CD4-positive, alpha-beta T cell treated with Interferon alpha-2 for 1 hour (primary cell): ENCODE measurements around the gene ROR2.
"Not testable (repeated sequence)": the region's sequence is repeated elsewhere in the genome, so short reads cannot be mapped to it uniquely, and the experiment has no call there.

ENCODE experiments used
- DNase-seq, 2 donors: peaks; one replicate each; pipeline ENCODE4 v3.0.0-alpha.2; 2020 to 2022

Gene ROR2

DNA sequence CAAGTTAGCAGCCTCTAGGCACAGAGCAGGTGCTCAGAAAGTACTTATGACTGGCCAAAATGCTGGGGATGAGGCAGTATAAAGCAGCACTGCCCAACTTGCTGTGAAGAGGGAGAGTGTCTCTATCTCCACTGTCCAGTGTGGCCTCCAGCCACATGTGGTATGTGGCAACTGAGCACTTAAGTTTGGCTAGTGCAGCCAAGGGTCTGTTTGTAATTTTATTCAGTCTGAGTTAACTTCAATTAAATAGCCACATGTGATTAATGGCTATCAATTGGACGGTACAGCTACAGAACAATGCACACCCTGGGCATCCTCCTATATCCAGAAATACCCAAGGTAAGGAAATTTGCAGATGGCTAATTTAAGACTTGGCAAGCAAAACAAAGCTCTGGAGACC, 26.9 kb downstream of the ROR2 start:
- DNase-seq = no peak

GRCh38 chr9:91921371-91921770, 28.7 kb downstream of the ROR2 start:
- DNase-seq = no peak

- no peak for DNase-seq
Observed at GRCh38 chr9:91920630-91921350, 29.2 kb downstream of the ROR2 start.

DNA sequence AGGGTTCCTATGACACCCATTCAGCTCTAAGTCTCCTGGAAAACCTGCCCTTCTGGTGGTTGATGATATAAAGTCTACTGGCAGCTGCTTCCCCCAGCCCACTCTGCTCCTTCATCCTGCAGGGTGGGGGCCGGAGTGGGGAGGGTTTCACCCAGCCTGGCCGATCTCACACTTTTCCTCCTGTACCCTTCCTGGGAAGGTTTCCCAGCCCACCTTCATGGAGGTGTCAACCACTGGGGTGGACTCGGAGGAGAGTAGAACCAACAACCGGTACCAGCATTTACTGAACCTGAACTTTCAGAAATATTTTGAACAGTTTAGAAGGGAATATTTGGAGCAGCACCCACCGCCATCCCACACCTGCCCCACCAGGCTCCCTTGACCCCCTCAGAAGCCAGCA, 30.4 kb downstream of the ROR2 start:
- DNase-seq = no peak

GRCh38 chr9:91917436-91917835, 32.6 kb downstream of the ROR2 start:
- no peak for DNase-seq

GRCh38 chr9:91915524-91916263, 34.3 kb downstream of the ROR2 start:
- DNase-seq = no peak

- no peak for DNase-seq
Observed at GRCh38 chr9:91914937-91915336, 35.1 kb downstream of the ROR2 start.

DNA sequence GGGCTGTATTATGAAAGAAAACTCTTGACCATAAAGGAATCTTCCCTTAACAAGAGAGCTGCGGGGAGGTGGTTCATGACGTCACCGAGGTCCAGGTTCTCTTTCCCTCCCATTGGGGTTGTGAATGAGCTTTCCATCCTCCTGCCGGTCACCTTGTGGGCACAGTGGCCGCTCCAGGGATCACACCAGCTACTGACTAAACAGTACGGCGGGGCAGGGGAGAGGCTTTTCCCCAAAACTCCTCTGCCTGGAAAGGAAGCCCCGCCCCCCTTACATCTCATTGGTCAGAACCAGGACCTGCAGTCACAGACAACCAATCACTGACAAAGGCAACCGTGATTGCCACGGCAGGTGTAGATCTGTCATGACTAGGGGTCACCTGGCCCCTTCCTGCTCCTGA, 35.6 kb downstream of the ROR2 start:
- no peak for DNase-seq

DNA sequence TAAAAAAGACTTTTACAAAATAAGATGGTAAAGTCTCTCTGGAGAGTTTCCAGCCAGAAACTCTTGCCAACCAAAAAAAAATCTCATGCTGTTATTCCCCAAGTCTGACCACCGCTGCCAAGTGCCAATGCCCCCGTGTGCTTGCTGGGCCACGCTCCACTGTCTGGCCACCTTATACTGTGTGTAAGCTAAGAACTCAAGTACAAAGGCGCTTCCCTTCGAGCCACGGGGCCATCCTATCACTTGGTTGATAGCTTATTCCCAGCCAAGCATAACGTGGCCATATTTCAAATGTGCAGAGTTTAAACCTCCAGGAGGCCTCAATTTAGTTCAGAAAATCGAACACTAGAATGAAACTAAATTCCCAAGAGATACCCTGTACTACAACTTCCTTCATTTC, 36.0 kb downstream of the ROR2 start:
- DNase-seq = no peak

GRCh38 chr9:91913096-91913495, 36.9 kb downstream of the ROR2 start:
- DNase-seq = no peak

GRCh38 chr9:91911657-91912056, 38.4 kb downstream of the ROR2 start:
- DNase-seq = no peak

DNA sequence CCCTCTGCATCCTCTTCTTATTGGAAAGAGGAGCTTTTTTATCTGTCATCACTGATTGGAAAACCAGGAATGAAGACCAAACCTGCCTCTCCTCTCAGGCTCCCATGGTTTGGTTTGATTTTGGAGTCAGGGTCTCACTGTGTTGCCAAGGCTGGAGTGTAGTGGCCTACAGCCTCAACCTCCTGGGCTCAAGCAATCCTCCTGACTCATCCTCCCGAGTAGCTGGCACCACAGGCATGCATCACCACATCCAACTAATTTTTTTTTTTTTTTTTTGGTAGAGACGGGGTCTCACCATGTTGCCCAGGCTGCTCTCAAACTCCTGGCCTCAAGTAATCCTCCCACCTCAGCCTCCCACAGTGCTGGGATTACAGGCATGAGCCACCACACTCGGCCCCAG, 40.8 kb downstream of the ROR2 start:
- not testable (repeated sequence) for DNase-seq

- DNase-seq = no peak
Observed at GRCh38 chr9:91908746-91909145, 41.3 kb downstream of the ROR2 start.

DNA sequence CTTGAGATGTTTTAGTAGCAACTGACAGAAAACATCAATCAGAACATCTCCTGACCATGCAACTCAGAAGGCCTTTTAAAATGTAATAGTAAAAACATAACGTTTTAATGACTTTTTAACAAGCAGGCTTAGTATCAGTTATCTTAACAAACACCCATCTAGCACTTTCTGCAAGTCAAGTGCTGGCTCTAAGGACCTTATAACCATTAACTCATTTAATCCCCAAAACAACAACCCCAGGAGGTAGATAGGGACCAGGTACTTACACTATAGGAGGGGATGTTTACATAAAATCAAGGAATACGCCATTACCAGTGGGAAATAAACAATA, 41.8 kb downstream of the ROR2 start:
- no peak for DNase-seq

DNA sequence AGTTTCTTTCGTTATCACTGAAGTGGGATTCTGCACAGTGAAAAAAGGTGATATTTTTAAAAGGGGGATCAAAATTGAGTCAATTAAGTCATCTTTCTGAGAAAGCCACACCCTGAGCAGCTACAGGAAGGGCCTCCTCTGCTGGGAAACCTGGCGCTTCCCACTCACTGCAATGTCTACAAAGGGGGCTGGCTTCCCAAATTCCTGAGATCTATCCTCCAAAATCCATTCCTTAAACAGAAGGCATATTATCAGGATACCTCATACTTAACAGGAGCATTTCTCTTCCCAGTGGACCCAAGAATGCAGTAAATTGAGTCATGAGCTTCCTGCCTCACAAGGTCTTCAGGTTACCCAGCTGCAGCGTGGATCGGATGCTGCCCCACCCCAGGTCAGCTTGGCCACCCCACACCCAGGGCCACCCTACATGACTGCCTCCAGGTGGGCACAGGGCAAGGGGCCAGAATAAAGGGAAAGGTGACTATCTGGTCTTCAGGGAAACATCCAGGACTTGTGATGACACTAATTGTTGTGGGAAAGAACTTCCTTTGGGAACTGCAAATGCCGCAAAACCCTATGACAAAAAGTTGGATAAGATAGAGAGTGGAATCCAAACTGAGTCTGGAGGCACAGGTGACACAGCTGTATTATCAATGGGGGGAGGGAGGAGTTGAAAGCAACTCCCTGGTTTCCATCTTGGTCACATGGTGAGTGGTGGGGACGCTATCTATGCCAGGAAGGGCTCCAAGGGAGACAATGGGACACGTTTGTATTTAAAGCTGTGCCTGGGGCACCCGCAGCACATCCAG, 42.3 kb downstream of the ROR2 start:
- DNase-seq = no peak

DNA sequence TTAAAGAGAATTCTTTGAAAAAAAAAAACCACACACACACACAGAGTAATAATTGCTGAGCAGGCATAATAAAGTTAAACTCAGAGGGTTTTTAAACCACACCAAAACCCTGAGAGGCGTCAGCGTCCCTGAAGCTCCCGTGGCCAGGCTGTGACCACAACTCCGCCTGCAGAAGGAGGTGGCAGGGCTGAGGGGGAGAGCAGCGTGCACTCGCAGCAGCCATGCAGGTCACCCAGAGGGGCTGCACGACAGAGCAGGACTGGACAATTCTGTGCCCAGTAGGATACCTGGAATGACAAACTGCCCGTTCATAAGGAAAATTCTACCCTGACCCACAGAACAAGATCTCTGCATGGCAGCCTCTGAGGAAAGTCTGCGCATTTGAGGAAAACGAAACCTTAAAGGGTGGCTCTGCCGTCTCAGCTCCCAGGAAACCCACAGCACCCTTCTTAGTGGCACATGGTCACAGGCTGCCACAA, 44.0 kb downstream of the ROR2 start:
- peak; percentile 33 to 64 for DNase-seq

- DNase-seq = no peak
Observed at GRCh38 chr9:91905237-91905650, 44.8 kb downstream of the ROR2 start.

- DNase-seq = no peak
Observed at GRCh38 chr9:91904588-91905236, 45.3 kb downstream of the ROR2 start.

GRCh38 chr9:91903126-91903911, 46.7 kb downstream of the ROR2 start:
- DNase-seq = no peak

GRCh38 chr9:91902475-91903125, 47.4 kb downstream of the ROR2 start:
- no peak for DNase-seq

GRCh38 chr9:91900797-91901177, 49.2 kb downstream of the ROR2 start:
- no peak for DNase-seq
